Measurements from ENCODE around the gene TWIST2. TPM values are rescaled to one million over a fixed set of nuclear protein-coding genes. Genes with fewer than 3 reads are reported as not detected.

Gene TWIST2
- total and polyA plus RNA-seq, 2 donors: 1.2 to 1.9 TPM

DNA sequence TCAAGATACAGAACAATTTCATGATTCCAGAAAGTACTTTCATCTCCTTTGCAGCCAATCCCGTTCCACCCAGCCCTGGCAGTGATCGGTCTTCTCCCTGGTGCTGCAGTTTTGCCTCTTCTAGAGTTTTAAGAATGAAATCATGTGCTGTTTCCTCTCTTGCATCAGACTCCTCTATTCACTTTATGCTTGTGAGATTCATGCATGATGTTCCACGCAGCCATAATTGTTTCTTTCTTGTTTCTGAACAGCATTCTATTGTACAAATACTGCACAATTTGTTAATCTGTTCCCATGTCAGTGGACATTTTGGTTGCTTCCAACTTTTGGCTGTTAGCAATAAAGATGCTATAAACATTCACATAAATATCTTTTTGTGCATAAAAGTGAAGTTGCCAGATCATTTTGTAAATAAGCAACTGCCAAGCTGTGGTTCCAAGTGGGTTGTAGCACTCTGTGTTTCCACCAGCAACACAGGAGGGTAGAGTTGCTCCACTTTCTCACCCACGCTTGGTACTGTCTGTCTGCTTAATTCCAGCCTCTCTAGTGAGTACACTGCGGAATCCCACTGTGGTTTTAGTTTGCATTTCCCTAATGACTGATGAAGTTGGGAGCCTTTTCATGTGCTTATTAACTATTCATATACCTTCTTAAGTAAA lies 104.5 kb downstream of the TWIST2 start:
- Histone ChIP-seq H3K4me3 (ENCODE audit: low read length in 2 of 2) (no peak overlapping the region), H3K27me3 (ENCODE audit: control insufficient read depth in 2 of 2, insufficient read depth in 1 of 2, low read length in 1 of 2) (peaks cover 0 to 5% of the 10 kb centered on the region in 2 donors), H3K36me3 (ENCODE audit: control insufficient read depth in 2 of 2, insufficient read depth in 2 of 2, low read length in 1 of 2) (no peaks in the 10 kb centered on the region), H3K4me1 (ENCODE audit: control insufficient read depth in 2 of 2, insufficient read depth in 2 of 2, low read length in 2 of 2) (no peaks in the 10 kb centered on the region), H3K9me3 (ENCODE audit: control insufficient read depth in 2 of 2, insufficient read depth in 1 of 2, low read length in 1 of 2) (no peaks in the 10 kb centered on the region), H3K27ac (ENCODE audit: low read depth in 1 of 2, low read length in 1 of 2) (no peak overlapping the region)
- no peak for DNase-seq (ENCODE audit: low read depth in 6 of 9, low spot score in 9 of 9)
- WGBS: 91% methylated on average over 5 of the region's 5 CpGs

DNA sequence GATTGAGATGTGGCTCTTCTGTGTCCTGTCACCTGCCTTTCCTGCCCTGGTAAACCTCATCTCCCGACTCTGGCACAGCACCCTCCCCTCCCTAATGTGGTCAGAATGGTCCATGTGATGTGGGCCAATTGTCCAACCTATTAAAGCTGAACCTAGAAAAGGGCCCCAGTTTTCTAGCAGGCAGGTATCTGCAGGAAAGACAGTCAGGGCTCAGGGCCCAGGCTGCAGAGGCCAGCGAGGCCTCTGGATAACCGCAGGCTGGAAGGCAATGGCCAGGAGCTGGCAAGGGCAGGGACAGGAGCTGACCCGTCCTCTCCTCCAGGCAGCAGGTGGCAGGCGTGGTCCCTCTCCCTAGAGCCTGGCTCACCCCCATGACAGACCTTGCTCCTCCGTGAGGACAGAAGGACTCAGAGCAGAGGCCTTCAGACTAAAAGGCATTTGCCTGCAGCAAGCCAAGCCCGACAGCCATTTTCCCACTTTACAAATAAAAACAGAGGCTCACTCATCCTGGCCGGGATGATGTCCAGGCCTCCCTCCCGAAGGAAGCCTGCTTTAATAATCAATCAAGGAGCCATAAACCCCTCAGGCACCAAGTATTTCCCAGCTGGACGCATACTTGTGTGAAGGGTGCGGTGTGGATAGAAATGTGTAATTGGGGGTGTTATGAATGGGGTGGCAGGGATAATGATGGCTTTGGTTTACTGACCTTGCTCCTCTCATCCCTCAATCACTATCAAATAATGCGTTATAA lies 107.1 kb downstream of the TWIST2 start:
- no peak for DNase-seq (ENCODE audit: low read depth in 6 of 9, low spot score in 9 of 9)
- Histone ChIP-seq H3K27ac (ENCODE audit: low read depth in 1 of 2, low read length in 1 of 2) (no peak overlapping the region), H3K27me3 (ENCODE audit: control insufficient read depth in 2 of 2, insufficient read depth in 1 of 2, low read length in 1 of 2) (peaks cover 0 to 5% of the 10 kb centered on the region in 2 donors), H3K36me3 (ENCODE audit: control insufficient read depth in 2 of 2, insufficient read depth in 2 of 2, low read length in 1 of 2) (no peaks in the 10 kb centered on the region), H3K9me3 (ENCODE audit: control insufficient read depth in 2 of 2, insufficient read depth in 1 of 2, low read length in 1 of 2) (no peaks in the 10 kb centered on the region), H3K4me3 (ENCODE audit: low read length in 2 of 2) (no peak overlapping the region), H3K4me1 (ENCODE audit: control insufficient read depth in 2 of 2, insufficient read depth in 2 of 2, low read length in 2 of 2) (no peaks in the 10 kb centered on the region)
- WGBS: 83% methylated on average over 12 of the region's 12 CpGs

- H3K27me3 ChIP-seq (ENCODE audit: control insufficient read depth in 2 of 2, insufficient read depth in 1 of 2, low read length in 1 of 2): peaks cover 0 to 3% of the 10 kb centered on the region in 2 donors
- no peaks in the 10 kb centered on the region for H3K9me3 ChIP-seq (ENCODE audit: control insufficient read depth in 2 of 2, insufficient read depth in 1 of 2, low read length in 1 of 2)
- 91% methylated on average over 10 of the region's 10 CpGs for WGBS
- no peak for DNase-seq (ENCODE audit: low read depth in 6 of 9, low spot score in 9 of 9)
- H3K36me3 ChIP-seq (ENCODE audit: control insufficient read depth in 2 of 2, insufficient read depth in 2 of 2, low read length in 1 of 2): no peaks in the 10 kb centered on the region
- H3K27ac ChIP-seq (ENCODE audit: low read depth in 1 of 2, low read length in 1 of 2): no peak overlapping the region
- no peak overlapping the region for H3K4me3 ChIP-seq (ENCODE audit: low read length in 2 of 2)
- H3K4me1 ChIP-seq (ENCODE audit: control insufficient read depth in 2 of 2, insufficient read depth in 2 of 2, low read length in 2 of 2): no peaks in the 10 kb centered on the region
These were observed 108.0 kb downstream of the TWIST2 start for GRCh38 chr2:238955648-238956531.

- H3K27me3 ChIP-seq (ENCODE audit: control insufficient read depth in 2 of 2, insufficient read depth in 1 of 2, low read length in 1 of 2): peaks cover 0 to 3% of the 10 kb centered on the region in 2 donors
- no peaks in the 10 kb centered on the region for H3K9me3 ChIP-seq (ENCODE audit: control insufficient read depth in 2 of 2, insufficient read depth in 1 of 2, low read length in 1 of 2)
- DNase-seq (ENCODE audit: low read depth in 6 of 9, low spot score in 9 of 9): no peak
- H3K27ac ChIP-seq (ENCODE audit: low read depth in 1 of 2, low read length in 1 of 2): no peak overlapping the region
- no peaks in the 10 kb centered on the region for H3K4me1 ChIP-seq (ENCODE audit: control insufficient read depth in 2 of 2, insufficient read depth in 2 of 2, low read length in 2 of 2)
- H3K4me3 ChIP-seq (ENCODE audit: low read length in 2 of 2): no peak overlapping the region
- no peaks in the 10 kb centered on the region for H3K36me3 ChIP-seq (ENCODE audit: control insufficient read depth in 2 of 2, insufficient read depth in 2 of 2, low read length in 1 of 2)
- 82% methylated on average over 3 of the region's 3 CpGs for WGBS
These were observed 108.8 kb downstream of the TWIST2 start for GRCh38 chr2:238956676-238957075.
